Measurements from ENCODE around the gene ZNF184. TPM values are rescaled to one million over a fixed set of nuclear protein-coding genes. Genes with fewer than 3 reads are reported as not detected.

The ZNF184 gene
- total RNA-seq, 2 experiments from 2014 or later, result 11.6 to 12.3 TPM

- H3K36me3 Mint-ChIP-seq (ENCODE audit: low read depth), result no peaks in the 10 kb centered on the region
- ATAC-seq (no peak), DNase-seq (no peak)
- H3K4me3 Mint-ChIP-seq, result no peak overlapping the region
- ChIA-PET CTCF (interaction anchor here (0.7 to 1.3 kb wide), 3 partner anchors 89 to 318 kb away, joined by 3 read pairs; partner anchors contain the start of gene ZNF391), POLR2A (interaction anchor here (1.2 kb wide), 1 partner anchor 344 kb away, joined by 3 read pairs; no protein-coding TSS in a partner anchor)
- peaks cover 2% of the 10 kb centered on the region for H3K4me1 Mint-ChIP-seq (ENCODE audit: low read depth)
- no peaks in the 10 kb centered on the region for H3K9me3 Mint-ChIP-seq (ENCODE audit: insufficient read depth)
- H3K27ac Mint-ChIP-seq, result no peak overlapping the region
- H3K27me3 Mint-ChIP-seq (ENCODE audit: low read depth), result peaks cover 4% of the 10 kb centered on the region
These were observed 4.6 kb upstream of the ZNF184 start for GRCh38 chr6:27477318-27478013.

DNA sequence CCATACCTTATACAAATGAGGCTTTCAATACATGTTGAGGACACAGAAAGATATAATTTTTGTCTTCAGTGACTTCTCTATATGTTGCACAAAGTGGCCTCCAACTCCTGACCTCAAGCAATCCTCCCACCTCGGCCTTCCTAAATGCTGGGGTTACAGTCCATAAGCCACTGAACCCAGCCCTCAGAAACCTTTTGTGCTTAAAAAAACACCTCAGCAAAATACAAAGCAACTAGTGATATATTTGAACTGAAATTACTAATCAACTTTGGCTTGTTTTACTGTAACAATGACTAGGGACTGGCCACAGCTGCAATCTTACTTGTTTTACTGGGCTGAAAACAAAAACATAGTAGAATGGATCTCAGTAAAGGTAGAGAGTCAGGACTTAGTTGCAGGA lies 3.2 kb upstream of the ZNF184 start:
- ATAC-seq (no peak), DNase-seq (no peak)
- POLR2A ChIA-PET, result interaction anchor here (1.2 kb wide), 1 partner anchor 343 kb away, joined by 3 read pairs; no protein-coding TSS in a partner anchor
- Mint-ChIP-seq H3K36me3 (ENCODE audit: low read depth) (peaks cover 7% of the 10 kb centered on the region), H3K9me3 (ENCODE audit: insufficient read depth) (no peaks in the 10 kb centered on the region), H3K27me3 (ENCODE audit: low read depth) (peaks cover 4% of the 10 kb centered on the region), H3K4me3 (no peak overlapping the region), H3K4me1 (ENCODE audit: low read depth) (peaks cover 12% of the 10 kb centered on the region), H3K27ac (no peak overlapping the region)
- CTCF ChIA-PET, result interaction anchor here (1.3 kb wide), 1 partner anchor 320 kb away, joined by 3 read pairs; no protein-coding TSS in a partner anchor

DNA sequence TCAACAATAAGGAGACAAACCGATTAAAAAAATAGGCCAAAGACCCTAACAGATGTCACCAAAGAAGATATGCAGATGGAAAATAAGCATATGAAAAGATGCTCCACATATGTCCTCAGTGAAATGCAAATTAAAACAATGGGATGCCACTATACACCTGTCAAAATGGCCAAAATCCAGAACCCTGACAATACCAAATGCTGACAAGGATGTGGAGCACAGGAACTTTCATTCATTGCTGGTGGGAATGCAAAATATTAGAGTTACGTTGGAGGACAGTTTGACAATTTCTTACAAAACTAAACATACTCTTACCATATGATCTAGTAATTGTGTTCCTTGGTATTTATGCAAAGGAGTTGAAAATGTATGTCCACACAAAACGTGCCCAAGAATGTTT lies 1.8 kb upstream of the ZNF184 start:
- POLR2A ChIA-PET, result no interaction called here
- no peak for DNase-seq
- Mint-ChIP-seq H3K4me3 (no peak overlapping the region), H3K9me3 (ENCODE audit: insufficient read depth) (peaks cover 4% of the 10 kb centered on the region), H3K27me3 (ENCODE audit: low read depth) (peaks cover 4% of the 10 kb centered on the region), H3K36me3 (ENCODE audit: low read depth) (peaks cover 15% of the 10 kb centered on the region), H3K4me1 (ENCODE audit: low read depth) (peaks cover 23% of the 10 kb centered on the region), H3K27ac (no peak overlapping the region)
- CTCF ChIA-PET, result no interaction called here
- no peak for ATAC-seq

DNA sequence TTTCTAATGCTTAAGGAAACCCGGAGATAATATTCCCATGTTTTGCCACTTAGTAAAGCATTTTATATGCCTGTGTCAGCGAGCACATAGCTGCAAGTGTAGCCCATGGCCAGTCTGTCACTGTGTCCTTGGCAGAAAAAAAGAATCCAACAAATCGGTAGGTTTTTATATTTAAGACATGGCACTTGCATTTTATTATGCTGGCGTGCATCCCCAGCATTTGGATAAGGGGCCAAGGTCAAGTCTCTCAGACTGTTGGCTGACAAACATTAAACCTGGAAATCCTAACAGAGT lies 1.2 kb upstream of the ZNF184 start:
- no peak for DNase-seq
- peaks cover 27% of the 10 kb centered on the region for H3K4me1 Mint-ChIP-seq (ENCODE audit: low read depth)
- peaks cover 7% of the 10 kb centered on the region for H3K9me3 Mint-ChIP-seq (ENCODE audit: insufficient read depth)
- H3K27ac Mint-ChIP-seq, result no peak overlapping the region
- ChIA-PET POLR2A (no interaction called here), CTCF (no interaction called here)
- peaks cover 4% of the 10 kb centered on the region for H3K27me3 Mint-ChIP-seq (ENCODE audit: low read depth)
- H3K36me3 Mint-ChIP-seq (ENCODE audit: low read depth), result peaks cover 20% of the 10 kb centered on the region
- peak overlapping the region; percentile 84 for H3K4me3 Mint-ChIP-seq
- no peak for ATAC-seq

GRCh38 chr6:27472182-27472616 lies 706 bp downstream of the ZNF184 start:
- DNase-seq (peak; percentile 84), ATAC-seq (peak; percentile 55)
- POLR2A ChIA-PET, result interaction anchor here (0.8 to 1.9 kb wide), 14 partner anchors 30 to 1451 kb away, joined by 3 to 8 read pairs (median 4); partner anchors contain the start of gene ZNF391

GRCh38 chr6:27471365-27472115 lies 1.4 kb downstream of the ZNF184 start:
- peak overlapping the region; percentile 84 for H3K4me3 Mint-ChIP-seq
- DNase-seq, result no peak
- H3K36me3 Mint-ChIP-seq (ENCODE audit: low read depth), result peaks cover 46% of the 10 kb centered on the region
- POLR2A ChIA-PET, result interaction anchor here (0.6 to 1.9 kb wide), 5 partner anchors 8 to 1450 kb away, joined by 3 to 8 read pairs (median 5); a partner anchor contains a TSS
- H3K27ac Mint-ChIP-seq, result peak overlapping the region; percentile 90
- CTCF ChIA-PET, result interaction anchor here (1.3 kb wide), 1 partner anchor 14 kb away, joined by 3 read pairs; no protein-coding TSS in a partner anchor
- H3K27me3 Mint-ChIP-seq (ENCODE audit: low read depth), result peaks cover 4% of the 10 kb centered on the region
- ATAC-seq, result no peak
- H3K4me1 Mint-ChIP-seq (ENCODE audit: low read depth), result peaks cover 46% of the 10 kb centered on the region
- peaks cover 13% of the 10 kb centered on the region for H3K9me3 Mint-ChIP-seq (ENCODE audit: insufficient read depth)

More at GRCh38 chr6:27472182-27472616, 706 bp downstream of the ZNF184 start:
- H3K4me3 Mint-ChIP-seq, result peak overlapping the region; percentile 84
- H3K36me3 Mint-ChIP-seq (ENCODE audit: low read depth), result peaks cover 40% of the 10 kb centered on the region
- peaks cover 4% of the 10 kb centered on the region for H3K27me3 Mint-ChIP-seq (ENCODE audit: low read depth)
- peaks cover 42% of the 10 kb centered on the region for H3K4me1 Mint-ChIP-seq (ENCODE audit: low read depth)
- peaks cover 7% of the 10 kb centered on the region for H3K9me3 Mint-ChIP-seq (ENCODE audit: insufficient read depth)
- CTCF ChIA-PET, result interaction anchor here (0.9 to 1.3 kb wide), 3 partner anchors 14 to 280 kb away, joined by 3 read pairs; no protein-coding TSS in a partner anchor
- peak overlapping the region; percentile 90 for H3K27ac Mint-ChIP-seq

GRCh38 chr6:27470023-27470422 lies 2.9 kb downstream of the ZNF184 start:
- Mint-ChIP-seq H3K27ac (no peak overlapping the region), H3K4me1 (ENCODE audit: low read depth) (peaks cover 48% of the 10 kb centered on the region), H3K27me3 (ENCODE audit: low read depth) (peaks cover 4% of the 10 kb centered on the region), H3K4me3 (peak overlapping the region; percentile 7), H3K36me3 (ENCODE audit: low read depth) (peaks cover 57% of the 10 kb centered on the region), H3K9me3 (ENCODE audit: insufficient read depth) (peaks cover 20% of the 10 kb centered on the region)
- DNase-seq (no peak), ATAC-seq (no peak)
- POLR2A ChIA-PET, result no interaction called here
- CTCF ChIA-PET, result no interaction called here

DNA sequence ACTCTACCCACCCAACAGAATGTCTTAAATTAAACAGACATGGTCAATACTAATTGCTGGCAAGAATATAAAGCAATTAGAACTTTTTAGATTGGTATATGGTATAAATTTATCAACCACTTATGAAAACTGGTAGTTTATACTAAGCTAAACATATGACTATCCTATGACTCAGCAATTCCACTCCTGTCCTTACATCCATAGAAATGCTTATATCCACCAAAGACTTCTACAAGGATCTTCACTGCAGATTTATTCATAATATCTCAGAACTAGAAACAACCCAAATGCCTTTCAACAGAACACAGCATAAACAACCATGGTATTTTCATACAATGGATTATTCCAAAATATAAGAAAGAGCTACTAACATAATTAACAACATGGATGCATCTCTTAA lies 4.6 kb downstream of the ZNF184 start:
- H3K27ac Mint-ChIP-seq, result no peak overlapping the region
- ChIA-PET CTCF (no interaction called here), POLR2A (interaction anchor here (1.3 kb wide), 1 partner anchor 11 kb away, joined by 8 read pairs; no protein-coding TSS in a partner anchor)
- no peak overlapping the region for H3K4me3 Mint-ChIP-seq
- peaks cover 34% of the 10 kb centered on the region for H3K9me3 Mint-ChIP-seq (ENCODE audit: insufficient read depth)
- no peaks in the 10 kb centered on the region for H3K27me3 Mint-ChIP-seq (ENCODE audit: low read depth)
- peaks cover 73% of the 10 kb centered on the region for H3K36me3 Mint-ChIP-seq (ENCODE audit: low read depth)
- ATAC-seq (no peak), DNase-seq (no peak)
- H3K4me1 Mint-ChIP-seq (ENCODE audit: low read depth), result peaks cover 52% of the 10 kb centered on the region

GRCh38 chr6:27452496-27452897 lies 20.4 kb downstream of the ZNF184 start:
- DNase-seq, result no peak
- H3K4me3 Mint-ChIP-seq, result no peak overlapping the region
- peaks cover 91% of the 10 kb centered on the region for H3K36me3 Mint-ChIP-seq (ENCODE audit: low read depth)
- no peaks in the 10 kb centered on the region for H3K27me3 Mint-ChIP-seq (ENCODE audit: low read depth)
- CTCF ChIA-PET, result interaction anchor here (1.0 kb wide), 1 partner anchor 200 kb away, joined by 3 read pairs; no protein-coding TSS in a partner anchor
- H3K27ac Mint-ChIP-seq, result no peak overlapping the region
- H3K4me1 Mint-ChIP-seq (ENCODE audit: low read depth), result no peaks in the 10 kb centered on the region
- POLR2A ChIA-PET, result no interaction called here
- ATAC-seq, result no peak
- peaks cover 86% of the 10 kb centered on the region for H3K9me3 Mint-ChIP-seq (ENCODE audit: insufficient read depth)

GRCh38 chr6:27451660-27452390 lies 21.1 kb downstream of the ZNF184 start:
- H3K36me3 Mint-ChIP-seq (ENCODE audit: low read depth), result peaks cover 88% of the 10 kb centered on the region
- ATAC-seq (no peak), DNase-seq (no peak)
- no peak overlapping the region for H3K27ac Mint-ChIP-seq
- H3K4me1 Mint-ChIP-seq (ENCODE audit: low read depth), result no peaks in the 10 kb centered on the region
- H3K9me3 Mint-ChIP-seq (ENCODE audit: insufficient read depth), result peaks cover 86% of the 10 kb centered on the region
- POLR2A ChIA-PET, result no interaction called here
- no peak overlapping the region for H3K4me3 Mint-ChIP-seq
- no peaks in the 10 kb centered on the region for H3K27me3 Mint-ChIP-seq (ENCODE audit: low read depth)
- CTCF ChIA-PET, result no interaction called here

- Mint-ChIP-seq H3K27ac (no peak overlapping the region), H3K4me1 (ENCODE audit: low read depth) (no peaks in the 10 kb centered on the region), H3K36me3 (ENCODE audit: low read depth) (peaks cover 59% of the 10 kb centered on the region), H3K9me3 (ENCODE audit: insufficient read depth) (peaks cover 62% of the 10 kb centered on the region), H3K4me3 (no peak overlapping the region), H3K27me3 (ENCODE audit: low read depth) (no peaks in the 10 kb centered on the region)
- POLR2A ChIA-PET, result no interaction called here
- ATAC-seq (no peak), DNase-seq (no peak)
- CTCF ChIA-PET, result no interaction called here
These were observed 24.4 kb downstream of the ZNF184 start for GRCh38 chr6:27448456-27448855.
